CD4-positive, alpha-beta T cell treated with Interleukin-17A for 4 hours (primary cell): ENCODE measurements around the gene GPBP1.
A peak's percentile ranks its signal among the peaks of the same experiment; 100 is the strongest.
"Not testable (repeated sequence)": the region's sequence is repeated elsewhere in the genome, so short reads cannot be mapped to it uniquely, and the experiment has no call there.

ENCODE experiments used
- DNase-seq: peaks from one replicate; pipeline ENCODE4 v3.0.0-alpha.2; 2020; ENCODE audit warnings: mixed read lengths

GPBP1 gene

DNA sequence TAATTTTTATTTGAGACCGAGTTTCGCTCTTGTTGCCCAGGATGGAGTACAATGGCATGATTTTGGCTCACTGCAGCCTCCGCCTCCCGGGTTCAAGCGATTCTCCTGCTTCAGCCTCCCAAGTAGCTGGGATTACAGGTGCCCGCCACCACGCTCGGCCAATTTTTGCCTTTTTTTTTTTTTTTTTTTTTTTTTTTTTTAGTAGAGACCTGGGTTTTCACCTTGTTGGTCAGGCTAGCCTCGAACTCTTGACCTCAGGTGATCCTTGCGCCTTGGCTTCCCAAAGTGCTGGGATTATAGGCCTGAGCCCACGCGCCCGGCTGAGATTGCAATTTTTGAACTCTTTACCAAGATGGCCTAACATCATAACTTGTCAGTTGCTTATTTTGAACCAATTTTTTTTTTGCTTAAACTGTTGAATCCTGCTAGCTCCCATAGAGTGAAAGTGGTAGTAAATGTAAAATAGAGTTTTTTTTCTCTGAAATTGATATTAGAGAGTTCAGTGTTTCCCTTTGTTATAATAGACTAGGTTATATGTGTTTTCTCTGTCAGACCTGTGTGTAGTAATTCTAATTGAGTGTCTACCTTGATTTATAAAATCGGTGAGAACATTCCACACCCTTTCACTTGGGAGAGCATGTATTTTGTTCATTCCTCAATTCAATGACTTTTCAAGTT is 3.8 kb downstream of the GPBP1 start:
- no peak for DNase-seq

DNA sequence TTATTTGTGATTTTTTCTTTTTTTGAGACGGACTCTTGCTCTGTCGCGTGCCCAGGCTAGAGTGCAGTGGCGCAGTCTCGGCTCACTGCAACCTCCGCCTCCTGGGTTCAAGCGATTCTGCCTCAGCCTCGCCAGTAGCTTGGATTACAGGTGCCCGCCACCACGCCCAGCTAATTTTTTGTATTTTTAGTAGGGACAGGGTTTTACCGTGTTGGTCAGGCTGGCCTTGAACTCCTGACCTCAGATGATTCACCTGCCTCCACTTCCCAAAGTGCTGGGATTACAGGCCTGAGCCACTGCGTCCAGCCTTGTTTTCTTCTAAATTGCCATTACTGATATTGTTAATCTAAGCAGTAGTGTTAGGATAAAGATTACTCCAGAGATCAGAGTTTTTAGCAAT is 4.4 kb downstream of the GPBP1 start:
- not testable (repeated sequence) for DNase-seq

DNA sequence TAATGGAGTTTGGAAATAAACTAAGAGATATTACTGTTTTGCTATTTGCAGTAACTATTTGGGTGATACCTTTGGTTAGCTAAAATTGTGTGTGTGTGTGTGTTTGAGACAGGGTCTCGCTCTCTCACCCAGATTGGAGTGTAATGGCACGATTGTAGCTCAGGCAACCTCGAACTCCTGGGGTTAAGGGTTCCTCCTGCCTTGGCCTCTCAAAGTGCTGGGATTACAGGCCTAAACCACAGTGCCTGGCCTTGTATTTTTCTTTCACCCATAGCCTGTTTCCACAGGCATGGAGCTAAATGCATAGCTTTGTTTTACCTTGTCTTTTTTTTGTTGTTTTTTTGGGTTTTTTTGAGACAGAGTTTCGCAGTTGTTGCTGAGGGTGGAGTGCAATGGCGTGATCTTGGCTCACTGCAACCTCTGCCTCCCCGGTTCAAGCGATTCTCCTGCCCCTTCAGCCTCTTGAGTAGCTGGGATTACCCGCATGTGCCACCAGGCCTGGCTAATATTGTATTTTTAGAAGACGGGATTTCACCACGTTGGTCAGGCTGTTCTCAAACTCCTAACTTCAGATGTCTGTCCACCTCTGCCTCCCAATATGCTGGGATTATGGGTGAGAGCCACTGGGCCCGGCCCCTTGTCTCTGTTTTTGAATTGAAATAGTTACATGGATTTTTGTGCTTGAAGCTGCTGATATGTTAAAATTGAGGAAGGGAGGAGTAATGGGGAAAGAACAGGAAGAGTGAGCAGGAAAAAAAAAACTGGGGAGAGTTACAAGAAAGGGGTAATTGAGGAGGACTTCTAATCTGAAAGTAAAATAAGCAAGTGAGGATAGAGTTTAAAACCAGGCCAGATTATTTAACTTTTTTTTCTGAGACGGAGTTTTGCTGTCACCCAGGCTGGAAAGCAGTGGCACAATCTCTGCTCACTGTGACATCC is 5.7 kb downstream of the GPBP1 start:
- no peak for DNase-seq

DNA sequence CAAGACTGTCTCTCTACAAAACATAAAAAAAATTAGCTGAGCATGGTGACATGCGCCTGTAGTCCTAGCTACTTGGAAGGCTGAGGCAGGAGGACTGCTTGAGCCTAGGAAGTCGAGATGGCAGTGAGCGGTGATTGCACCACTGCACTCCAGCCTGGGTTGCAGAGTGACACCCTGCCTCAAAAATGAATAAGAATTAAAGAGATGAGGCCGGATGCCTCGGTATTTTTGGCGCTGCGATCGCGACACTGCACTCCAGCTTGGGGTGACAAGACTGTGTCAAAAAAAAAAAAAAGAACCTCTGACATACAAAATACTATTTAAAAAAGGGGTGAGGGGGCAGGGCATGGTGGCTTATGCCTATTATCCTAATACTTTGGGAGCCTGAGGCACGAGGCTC is 7.3 kb downstream of the GPBP1 start:
- peak; percentile 45 for DNase-seq

DNA sequence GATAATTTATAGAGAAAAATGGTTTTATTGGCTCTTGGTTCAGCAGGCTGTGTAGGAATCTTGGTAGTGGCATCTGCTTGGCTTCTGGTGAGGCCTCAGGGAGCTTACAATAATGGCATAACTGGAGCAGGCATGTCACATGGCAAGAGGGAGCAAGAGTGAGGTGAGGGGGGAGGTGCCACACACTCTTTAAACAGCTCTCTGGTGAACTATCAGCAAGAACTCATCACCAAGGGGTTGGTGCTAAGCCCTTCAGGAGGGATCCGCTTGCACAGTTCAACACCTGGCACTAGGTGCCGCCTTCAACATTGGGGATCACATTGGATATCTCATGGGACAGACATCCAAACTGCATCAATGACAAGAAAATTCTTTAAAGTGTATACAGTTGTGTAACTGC is 10.5 kb downstream of the GPBP1 start:
- peak; percentile 15 for DNase-seq

DNA sequence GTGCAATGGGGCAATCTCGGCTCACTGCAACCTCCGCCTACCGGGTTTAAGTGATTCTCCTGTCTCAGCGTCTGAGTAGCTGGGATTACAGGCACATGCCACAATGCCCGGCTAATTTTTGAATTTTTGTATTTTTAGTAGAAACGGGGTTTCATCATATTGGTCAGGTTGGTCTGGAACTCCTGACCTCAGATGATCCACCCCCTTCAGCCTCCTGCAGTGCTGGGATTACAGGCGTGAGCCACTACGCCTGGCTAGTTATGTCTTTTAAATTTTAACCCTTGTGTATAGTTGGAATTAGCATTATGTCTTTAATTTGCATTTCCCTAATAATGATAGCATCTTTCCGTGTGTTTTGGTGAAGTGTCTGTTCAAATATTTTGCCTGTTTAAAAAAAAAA is 11.5 kb downstream of the GPBP1 start:
- DNase-seq = no peak

DNA sequence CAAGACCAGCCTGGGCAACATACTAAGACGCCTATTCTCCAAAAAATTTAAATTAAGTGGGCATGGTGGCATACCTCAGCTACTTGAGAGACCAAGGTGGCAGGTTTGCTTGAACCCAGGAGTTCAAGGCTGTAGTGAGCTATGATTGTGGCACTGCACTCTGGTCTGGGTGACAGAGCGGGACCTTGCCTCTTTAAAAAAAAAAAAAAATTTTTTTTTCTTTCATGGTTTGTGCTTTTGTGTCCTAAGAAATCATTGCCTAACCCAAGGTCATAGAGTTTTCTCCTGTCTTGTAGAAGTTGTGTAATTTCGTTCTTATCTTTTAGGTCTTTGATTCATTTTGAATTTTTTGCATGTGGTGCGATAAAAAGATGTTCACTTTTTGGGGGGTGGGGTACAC is 12.3 kb downstream of the GPBP1 start:
- no peak for DNase-seq

DNA sequence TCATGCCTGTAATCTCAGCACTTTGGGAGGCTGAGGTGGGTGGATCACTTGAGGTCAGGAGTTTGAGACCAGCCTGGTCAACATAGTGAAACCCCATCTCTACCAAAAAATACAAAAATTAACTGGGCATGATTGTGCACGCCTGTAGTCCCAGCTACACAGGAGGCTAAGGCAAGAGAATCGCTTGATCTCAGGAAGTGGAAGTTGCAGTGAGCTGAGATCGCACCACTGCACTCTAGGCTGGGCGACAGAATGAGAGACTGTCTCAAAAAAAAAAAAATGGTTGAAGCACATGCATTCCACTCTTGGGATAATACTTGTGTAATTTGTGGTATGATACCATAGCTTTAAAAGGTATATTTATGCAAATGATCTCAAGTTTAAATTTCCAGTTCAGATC is 14.1 kb downstream of the GPBP1 start:
- DNase-seq = peak; percentile 43

DNA sequence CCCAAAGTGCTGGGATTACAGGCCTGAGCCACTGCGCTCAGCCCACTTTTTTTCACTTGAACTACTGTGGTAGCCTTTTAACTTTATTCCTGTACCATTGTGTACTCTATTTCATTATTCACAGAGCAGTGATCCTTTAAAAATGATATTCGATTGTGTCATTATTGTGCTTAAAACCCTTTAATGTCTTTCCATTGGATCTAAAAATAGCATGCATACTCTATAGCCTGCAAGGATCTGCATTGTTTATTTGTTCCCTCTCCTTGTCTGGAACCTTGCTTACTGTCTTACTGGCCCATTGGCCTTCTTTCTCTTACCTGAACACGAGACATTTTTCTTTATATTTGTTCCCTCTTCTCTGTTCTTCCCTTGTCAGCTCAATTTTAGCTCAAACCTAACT is 15.7 kb downstream of the GPBP1 start:
- DNase-seq = no peak

DNA sequence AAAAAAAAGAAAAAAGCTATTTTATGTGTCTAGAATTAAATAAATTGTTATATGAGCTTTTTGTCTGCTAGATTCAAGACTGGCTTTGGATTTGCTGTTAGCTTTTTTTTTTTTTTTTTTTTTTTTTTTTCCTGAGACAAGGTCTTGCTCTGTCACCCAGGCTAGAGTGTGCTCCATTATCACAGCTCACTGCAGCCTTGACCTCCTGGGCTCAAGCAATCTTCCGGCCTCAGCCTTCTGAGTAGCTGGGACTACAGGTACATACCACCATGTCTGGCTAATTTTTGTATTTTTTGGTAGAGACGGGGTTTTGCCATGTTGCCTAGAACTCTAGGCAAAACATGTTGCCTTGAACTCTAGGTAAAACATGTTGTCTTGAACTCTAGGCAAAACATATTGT is 16.7 kb downstream of the GPBP1 start:
- DNase-seq = no peak

DNA sequence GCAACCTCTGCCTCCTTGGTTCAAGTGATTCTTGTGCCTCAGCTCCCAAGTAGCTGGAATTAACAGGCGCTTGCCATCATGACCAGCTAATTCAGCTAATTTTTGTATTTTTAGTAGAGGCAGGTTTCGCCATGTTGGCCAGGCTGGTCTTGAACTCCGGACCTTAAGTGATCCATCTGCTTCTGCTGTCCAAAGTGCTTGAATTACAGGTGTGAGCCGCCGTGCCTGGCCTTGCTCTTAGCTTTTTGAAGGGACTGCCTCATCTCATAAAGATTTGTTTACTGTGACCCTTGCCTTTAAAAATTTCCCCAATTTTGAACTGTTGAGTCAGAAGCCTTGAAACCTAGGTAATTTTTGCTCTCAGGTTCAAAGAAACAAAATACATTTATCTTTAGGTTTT is 17.3 kb downstream of the GPBP1 start:
- DNase-seq = no peak

DNA sequence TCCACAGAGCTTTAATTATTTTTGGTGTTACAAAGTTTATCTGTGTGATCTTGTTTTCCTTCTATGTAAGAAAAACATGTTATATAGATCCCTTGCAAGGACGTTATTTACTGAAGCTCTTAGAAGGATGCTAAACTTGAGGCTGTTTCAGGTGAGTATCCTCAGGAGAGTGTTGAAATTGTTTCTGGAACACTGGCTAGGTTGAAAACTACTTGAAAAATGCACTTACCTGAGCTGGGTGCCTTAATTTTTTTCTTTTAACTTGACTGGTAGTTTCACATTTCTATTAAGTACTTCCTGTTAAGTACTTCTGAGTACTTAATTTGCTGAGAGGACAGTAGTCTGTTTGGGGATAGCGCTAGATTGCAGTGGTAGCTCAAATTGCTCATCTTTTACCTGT is 18.1 kb downstream of the GPBP1 start:
- DNase-seq = no peak

DNA sequence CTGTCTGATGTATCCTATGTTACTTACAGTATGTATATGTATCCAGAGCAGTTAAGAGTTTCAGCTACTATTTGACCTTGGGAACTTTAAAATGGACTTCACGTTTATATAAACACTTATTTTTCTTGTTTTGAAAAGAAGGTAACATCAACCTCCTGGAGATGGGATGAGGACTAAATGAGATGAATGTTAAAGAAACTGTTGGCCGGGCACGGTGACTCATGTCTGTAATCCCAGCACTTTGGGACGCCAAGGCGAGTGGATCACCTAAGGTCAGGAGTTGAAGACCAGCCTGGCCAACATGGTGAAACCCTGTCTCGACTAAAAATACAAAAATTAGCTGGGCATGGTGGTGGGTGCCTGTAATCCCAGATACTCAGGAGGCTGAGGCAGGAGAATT is 19.0 kb downstream of the GPBP1 start:
- not testable (repeated sequence) for DNase-seq

DNA sequence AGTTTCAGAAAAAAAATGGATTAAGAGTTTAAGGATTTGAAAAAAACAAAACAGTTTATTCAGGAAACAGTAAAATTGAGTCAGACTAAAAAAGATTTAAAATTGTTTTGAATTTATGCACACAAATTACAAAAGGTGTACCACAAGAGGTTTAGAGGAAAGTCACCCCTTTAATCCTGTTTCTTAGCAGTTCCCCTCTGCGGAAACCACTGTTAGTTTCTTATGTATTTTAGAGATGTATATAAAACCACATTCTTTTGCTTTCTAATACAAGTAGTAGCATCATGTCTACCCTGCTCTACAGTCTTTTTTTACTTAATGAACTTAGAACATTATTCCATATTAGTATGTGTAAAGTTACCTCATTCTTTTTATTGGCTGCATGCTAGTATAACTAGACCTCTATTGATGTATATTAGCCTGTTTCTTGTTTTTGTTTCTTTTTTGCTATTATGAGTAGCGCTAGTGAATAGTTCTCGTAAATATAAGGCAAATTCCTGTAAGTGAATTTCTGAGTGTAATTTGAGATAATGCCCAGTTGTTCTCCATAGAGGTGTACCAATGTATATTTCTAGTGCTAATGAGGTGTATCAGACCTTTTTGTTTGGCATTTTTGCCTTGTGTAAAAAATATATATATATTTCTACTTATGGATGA is 20.0 kb downstream of the GPBP1 start:
- DNase-seq = no peak

DNA sequence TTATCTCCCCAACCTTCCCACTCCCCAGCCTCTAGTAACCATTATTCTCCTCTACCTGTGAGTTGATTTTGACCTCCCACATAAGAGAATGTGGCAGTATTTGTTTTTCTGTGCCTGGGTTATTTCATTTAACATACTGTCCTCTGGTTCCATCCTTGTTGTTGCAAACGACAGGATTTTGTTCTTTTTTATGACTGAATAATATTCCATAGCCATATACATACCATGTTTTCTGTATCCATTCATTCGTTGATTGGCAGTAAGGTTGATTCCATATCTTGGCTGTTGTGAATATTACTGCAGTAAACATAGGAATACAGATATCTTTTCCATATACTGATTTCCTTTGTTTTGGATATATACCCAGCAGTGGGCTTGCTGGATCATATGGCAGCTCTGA is 20.8 kb downstream of the GPBP1 start:
- no peak for DNase-seq

DNA sequence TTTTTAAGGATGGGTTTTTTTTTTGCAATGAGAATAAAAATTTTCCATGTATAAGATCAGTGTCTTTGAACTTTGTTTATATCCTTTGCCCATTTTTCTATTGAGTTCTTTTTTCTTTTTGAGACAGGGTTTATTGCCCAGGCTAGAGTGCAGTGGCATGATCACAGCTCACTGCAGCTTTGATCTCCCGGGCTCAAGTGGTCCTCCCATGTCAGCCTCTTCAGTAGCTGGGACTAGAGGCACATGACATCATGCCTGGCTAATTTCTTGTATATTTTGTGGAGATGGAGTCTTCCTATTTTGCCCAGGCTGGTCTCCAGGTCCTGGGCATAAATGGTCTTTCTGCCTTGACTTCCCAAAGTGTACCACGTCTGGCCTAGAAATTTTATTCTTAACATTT is 21.2 kb downstream of the GPBP1 start:
- DNase-seq = no peak

DNA sequence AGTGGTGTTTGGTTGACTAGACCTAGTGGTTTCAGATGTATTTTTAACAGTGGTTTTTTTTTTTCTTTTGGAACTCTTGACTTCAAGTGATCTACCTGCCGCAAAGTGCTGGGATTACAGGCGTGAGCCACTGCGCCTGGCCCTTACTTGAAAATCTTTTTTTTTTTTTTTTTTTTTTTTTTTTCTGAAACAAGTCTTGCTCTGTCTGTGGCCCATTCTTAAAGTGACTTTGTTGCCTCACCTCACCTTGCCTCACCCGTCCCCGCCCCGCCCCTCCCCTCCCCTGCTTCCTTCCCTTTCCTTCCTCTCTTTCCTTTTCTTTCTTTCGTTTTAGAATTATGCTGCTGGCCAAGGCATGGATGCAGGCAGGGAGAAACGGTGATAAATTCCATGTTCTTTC is 26.0 kb downstream of the GPBP1 start:
- peak; percentile 56 for DNase-seq

DNA sequence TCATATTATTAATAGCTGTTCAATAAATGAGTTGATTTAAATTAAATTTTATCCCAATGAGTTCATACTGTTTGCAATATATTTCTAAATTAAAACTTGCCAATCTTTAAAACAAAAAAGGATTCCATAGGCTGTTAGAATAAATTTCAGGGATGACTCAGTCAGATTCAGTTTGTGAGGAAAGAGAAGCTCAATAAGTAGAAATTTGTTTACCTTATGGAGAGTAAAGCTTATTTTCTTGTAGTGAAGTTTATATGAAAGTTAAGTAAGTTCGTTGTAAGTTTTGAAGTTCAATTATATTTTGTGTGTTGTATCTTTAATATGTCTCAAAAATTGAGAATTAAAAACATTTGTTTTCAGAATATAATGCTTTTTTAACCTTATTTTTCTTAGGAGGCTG is 29.0 kb downstream of the GPBP1 start:
- DNase-seq = no peak

DNA sequence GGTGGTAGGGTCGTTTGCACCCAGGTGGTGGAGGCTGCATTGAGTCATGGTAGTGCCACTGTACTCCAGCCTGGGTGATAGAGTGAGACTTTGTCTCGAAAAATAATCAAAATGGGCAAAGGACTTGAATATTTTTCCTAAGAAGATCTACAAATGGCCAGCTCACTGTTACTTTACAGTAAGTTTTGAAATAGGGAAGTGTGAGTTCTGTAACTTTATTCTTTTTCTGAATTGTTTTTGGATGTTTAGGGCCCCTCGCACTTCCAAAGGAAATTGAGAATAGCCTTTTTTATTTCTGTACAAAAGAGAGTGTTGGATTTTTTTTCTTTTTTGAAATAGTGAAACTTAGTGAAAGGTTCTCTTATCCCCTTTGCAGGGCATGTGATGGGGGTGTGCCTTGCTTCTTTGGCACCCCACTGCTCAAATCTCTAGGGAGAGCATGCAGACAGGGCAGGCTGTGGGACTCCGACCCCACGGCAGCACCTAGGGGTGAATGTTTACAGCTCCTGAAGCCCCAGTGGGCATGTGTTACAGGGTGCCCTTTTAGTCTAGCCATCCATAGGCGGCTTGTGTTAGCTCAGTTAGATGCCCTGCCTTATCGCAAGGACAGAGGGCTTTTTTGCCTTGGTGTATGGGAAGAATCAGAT is 33.3 kb downstream of the GPBP1 start:
- DNase-seq = no peak

DNA sequence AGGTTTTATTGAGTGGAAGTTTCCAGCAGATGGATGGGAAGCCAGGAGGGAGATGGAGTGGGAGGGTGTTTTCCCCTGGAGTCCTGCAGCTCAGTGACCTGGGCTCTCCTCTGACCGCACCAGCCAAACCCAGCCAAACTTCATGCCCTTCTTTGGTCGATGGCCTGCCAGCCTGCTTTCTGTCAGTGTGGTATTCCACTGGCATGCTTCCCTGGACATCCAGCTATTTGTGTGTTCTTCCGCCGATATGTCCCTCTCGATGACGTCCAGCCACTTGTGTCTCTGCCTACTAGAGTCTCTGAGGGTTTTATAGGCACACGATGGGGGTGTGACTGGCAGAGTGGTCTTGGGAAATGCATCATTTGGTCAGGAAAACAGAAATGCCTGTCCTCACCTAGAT is 33.8 kb downstream of the GPBP1 start:
- no peak for DNase-seq

DNA sequence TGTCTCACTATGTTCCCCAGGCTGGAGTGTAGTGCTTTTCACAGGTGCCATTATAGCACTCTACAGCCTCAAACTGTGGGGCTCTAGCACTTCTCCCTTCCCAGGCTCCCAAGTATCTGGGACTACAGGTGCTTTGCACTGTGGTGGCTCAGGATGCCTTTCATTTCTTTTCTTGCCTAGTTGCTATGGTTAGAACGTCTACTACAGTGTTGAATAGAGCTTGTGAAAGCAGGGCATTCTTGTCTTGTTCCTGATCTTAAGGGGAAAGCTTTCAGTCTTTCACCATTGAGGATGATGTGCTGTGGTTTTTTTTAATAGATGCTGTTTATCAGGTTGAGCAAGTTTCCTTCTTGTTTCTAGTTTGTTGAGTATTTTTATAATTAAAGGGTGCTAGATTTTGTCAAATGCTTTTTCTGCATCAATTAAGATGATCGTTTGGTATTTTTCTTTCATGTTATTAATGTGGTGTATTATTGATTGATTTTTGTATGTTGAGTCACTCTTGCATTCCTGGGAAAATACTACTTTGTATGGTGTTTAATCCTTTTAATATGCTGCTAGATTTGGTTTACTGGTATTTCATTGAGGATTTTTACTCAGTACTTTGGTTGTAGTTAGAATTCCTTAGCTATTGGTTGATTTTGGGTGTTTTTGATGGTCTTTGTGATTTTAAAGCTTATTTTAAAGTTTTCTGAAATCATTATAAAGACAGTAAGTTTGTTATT is 35.6 kb downstream of the GPBP1 start:
- no peak for DNase-seq

DNA sequence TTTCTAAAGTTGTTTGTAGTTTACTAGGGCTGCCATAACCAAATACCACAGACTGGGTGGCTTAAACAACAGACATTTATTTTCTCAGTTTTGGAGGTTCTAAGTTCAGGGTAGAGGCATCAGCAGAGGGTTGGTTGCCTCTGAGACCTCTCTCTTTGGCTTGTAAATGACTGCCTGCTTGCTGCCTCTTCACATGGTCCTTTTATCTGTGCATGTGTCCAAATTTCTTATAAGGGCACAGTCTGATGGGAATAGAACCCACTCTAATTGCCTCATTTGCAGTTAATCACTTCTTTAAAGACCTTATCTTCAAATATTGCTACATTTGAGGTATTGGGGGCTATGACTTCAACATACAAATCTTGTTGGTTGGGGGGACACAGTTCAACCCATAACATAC is 36.8 kb downstream of the GPBP1 start:
- DNase-seq = no peak

DNA sequence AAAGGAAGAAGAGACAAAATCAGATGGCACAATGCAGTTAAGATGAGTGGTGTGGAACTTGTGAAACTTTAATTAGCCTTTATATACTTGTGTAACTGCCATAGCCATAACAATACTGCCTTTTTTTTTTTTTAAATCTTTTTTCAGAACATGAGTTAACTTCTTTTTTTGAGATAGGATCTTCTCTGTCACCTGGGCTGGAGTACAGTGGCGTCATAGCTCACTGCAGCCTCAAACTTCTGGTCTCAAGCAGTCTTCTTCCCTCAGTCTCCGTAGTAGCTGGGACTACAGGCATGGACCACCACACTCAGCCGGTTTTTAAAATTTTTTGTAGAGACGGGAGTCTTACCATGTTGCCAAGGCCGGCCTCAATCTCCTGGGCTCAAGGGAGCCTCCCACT is 37.2 kb downstream of the GPBP1 start:
- DNase-seq = no peak
